Esophagus muscularis mucosa (tissue), 4 donors: ENCODE data around the gene XPO4. TPM values are rescaled to one million over a fixed set of nuclear protein-coding genes. Genes with fewer than 3 reads are reported as not detected.
A peak's percentile ranks its signal among the peaks of the same experiment; 100 is the strongest.
"Not testable (repeated sequence)": the region's sequence is repeated elsewhere in the genome, so short reads cannot be mapped to it uniquely, and the experiment has no call there.

ENCODE experiments used
- DNase-seq: peaks from one replicate; pipeline ENCODE4 v3.0.0-alpha.2; 2017; ENCODE audit errors: extremely low spot score
- H3K27ac ChIP-seq, 4 donors: fragments of 200-600 bp; sonication (generic); replicated peaks in 1 of 4; 1 replicate in 3 of 4; 2 replicates in 1 of 4; pipeline ENCODE4 v1.5.1; 2016 to 2019; ENCODE audit warnings: mild to moderate bottlenecking in 1 of 4
- H3K27me3 ChIP-seq, 4 donors: fragments of 200-600 bp; sonication (generic); one replicate each; pipeline versions ENCODE4 v1.5.1 to v1.6.0; 2016 to 2019
- H3K36me3 ChIP-seq, 4 donors: fragments of 200-600 bp; sonication (generic); one replicate each; pipeline ENCODE4 v1.5.1; 2016 to 2019
- H3K4me1 ChIP-seq, 4 donors: fragments of 200-600 bp; sonication (generic); one replicate each; pipeline ENCODE4 v1.5.1; 2016 to 2019
- H3K4me3 ChIP-seq, 4 donors: fragments of 200-600 bp; sonication (generic); 1 replicate in 2 of 4; 2 replicates in 2 of 4; pipeline ENCODE4 v1.5.1; 2016 to 2019; ENCODE audit warnings: mild to moderate bottlenecking in 4 of 4, moderate library complexity in 1 of 4
- H3K9me3 ChIP-seq, 4 donors: fragments of 200-600 bp; sonication (generic); 1 replicate in 3 of 4; 2 replicates in 1 of 4; pipeline ENCODE4 v1.5.1; 2016 to 2019
- EP300 ChIP-seq: sonication (generic); formaldehyde crosslinking; IDR thresholded peaks from one replicate; pipeline ENCODE4 v1.6.1; 2017; ENCODE audit warnings: antibody characterized with exemption
- POLR2A ChIP-seq: fragments of 450-650 bp; IDR thresholded peaks from one replicate; pipeline ENCODE4 v1.6.1; 2017; ENCODE audit warnings: antibody characterized with exemption, moderate library complexity, mild to moderate bottlenecking, low read depth
- POLR2AphosphoS5 ChIP-seq, 2 donors: sonication (generic); formaldehyde crosslinking; IDR thresholded peaks; one replicate each; pipeline ENCODE4 v1.6.1; 2017; ENCODE audit warnings: antibody characterized with exemption in 2 of 2
- WGBS: methylation state at CpG from one replicate; pipeline ENCODE4 v1.1.5; 2018; 5-methylcytosine and 5-hydroxymethylcytosine counted together
- intact Hi-C: fragments of 100-400 bp; cut with DNase I; formaldehyde crosslinking; loops from one replicate; pipeline ENCODE4 v1.15.1; 2023
- total RNA-seq, 4 donors: library from RNA; depleted of rRNA; stranded (reverse); fragments of >200 nt; gene quantifications; one replicate each; pipeline versions ENCODE4 v1.1.0 to v1.2.1, GENCODE V29; 2016
- TF ChIP-seq, protein P1 (sequence below), 3 experiments: fragments of 200-600 bp in 2 of 3; fragments of 450-650 bp in 1 of 3; sonication (generic) in 2 of 3; IDR thresholded peaks; one replicate each; pipeline ENCODE4 v1.5.1; 2017 to 2019; ENCODE audit warnings: antibody characterized with exemption in 3 of 3, mild to moderate bottlenecking in 2 of 3, moderate library complexity in 1 of 3

XPO4 gene
- total RNA-seq, 4 donors from 2014 or later = 12.6 to 17.3 (median 15.2) TPM

DNA sequence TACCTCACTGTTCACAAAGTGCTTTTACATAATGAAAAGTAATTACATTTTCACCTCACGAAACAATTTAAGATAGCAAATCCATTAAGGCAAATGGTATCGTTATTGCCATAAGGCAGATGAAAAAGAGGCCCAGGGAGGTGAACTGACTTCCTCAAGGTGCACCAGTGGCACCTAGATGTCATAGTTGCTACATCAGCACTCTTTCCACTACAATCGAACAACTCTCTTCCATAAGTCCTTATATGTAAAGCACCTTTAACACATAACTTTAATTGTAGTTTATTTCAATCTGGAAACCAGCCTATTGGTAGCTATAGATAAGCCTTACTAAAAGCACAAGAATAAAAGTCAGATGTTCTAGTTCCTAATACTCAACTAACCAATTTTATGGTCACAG is 35.1 kb downstream of the XPO4 start:
- no peak overlapping the region for H3K27ac ChIP-seq
- H3K36me3 ChIP-seq = peaks cover 0 to 6% (median 3%) of the 10 kb centered on the region in 4 donors
- intact Hi-C loops = no loop called here
- peaks cover 0 to 29% (median 18%) of the 10 kb centered on the region in 4 donors for H3K4me1 ChIP-seq
- TF ChIP-seq EP300 (no peak), POLR2A (no peak), POLR2AphosphoS5 (IDR thresholded peaks at IDR 0.05) (no peak)
- TF ChIP-seq, protein P1, sequence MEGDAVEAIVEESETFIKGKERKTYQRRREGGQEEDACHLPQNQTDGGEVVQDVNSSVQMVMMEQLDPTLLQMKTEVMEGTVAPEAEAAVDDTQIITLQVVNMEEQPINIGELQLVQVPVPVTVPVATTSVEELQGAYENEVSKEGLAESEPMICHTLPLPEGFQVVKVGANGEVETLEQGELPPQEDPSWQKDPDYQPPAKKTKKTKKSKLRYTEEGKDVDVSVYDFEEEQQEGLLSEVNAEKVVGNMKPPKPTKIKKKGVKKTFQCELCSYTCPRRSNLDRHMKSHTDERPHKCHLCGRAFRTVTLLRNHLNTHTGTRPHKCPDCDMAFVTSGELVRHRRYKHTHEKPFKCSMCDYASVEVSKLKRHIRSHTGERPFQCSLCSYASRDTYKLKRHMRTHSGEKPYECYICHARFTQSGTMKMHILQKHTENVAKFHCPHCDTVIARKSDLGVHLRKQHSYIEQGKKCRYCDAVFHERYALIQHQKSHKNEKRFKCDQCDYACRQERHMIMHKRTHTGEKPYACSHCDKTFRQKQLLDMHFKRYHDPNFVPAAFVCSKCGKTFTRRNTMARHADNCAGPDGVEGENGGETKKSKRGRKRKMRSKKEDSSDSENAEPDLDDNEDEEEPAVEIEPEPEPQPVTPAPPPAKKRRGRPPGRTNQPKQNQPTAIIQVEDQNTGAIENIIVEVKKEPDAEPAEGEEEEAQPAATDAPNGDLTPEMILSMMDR (IDR thresholded peaks at IDR 0.05) = no peak
- no peak overlapping the region for H3K4me3 ChIP-seq
- 91% methylated on average over 3 of the region's 3 CpGs for WGBS
- H3K27me3 ChIP-seq = no peaks in the 10 kb centered on the region
- no peaks in the 10 kb centered on the region for H3K9me3 ChIP-seq
- DNase-seq = no peak

DNA sequence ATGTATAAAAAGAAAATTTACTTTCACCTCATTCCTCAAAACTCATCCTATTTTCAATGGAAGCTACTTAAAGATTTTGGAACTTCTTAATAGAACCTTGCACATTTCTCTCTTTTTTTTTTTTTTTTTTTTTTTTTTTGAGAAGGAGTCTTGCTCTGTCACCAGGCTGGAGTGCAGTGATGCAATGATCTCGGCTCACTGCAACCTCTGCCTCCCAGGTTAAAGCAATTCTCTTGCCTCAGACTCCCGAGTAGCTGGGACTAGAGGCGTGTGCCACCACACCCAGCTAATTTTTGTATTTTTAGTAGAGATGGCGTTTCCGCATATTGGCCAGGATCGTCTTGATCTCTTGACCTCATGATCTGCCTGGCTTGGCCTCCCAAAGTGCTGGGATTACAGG is 40.9 kb downstream of the XPO4 start:
- Histone ChIP-seq H3K36me3 (peaks cover 2 to 35% (median 12%) of the 10 kb centered on the region in 4 donors), H3K4me1 (peaks cover 0 to 19% (median 15%) of the 10 kb centered on the region in 4 donors)
- H3K4me3 ChIP-seq, H3K9me3 ChIP-seq, DNase-seq, intact Hi-C loops, H3K27me3 ChIP-seq, H3K27ac ChIP-seq: not testable (repeated sequence)
- 90% methylated on average over 6 of the region's 6 CpGs for WGBS

DNA sequence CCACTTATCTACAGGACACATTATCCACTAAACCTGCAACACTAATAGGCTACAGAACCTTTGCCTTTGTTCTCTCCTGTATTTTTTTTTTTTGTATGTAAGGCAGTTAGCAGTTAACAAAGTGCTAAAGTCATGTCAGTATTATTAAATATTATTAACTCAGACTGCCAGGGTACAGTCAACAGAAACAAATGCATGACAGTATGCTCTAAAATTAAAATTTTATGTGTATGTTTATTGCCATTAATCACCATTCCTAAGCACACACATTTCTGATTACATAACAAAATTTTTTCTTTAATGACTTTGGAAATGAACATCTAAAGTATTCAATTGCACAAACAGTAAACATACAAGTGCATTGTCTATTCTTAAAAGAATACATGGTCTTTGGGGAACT is 41.7 kb downstream of the XPO4 start:
- no peaks in the 10 kb centered on the region for H3K9me3 ChIP-seq
- peaks cover 0 to 11% (median 7%) of the 10 kb centered on the region in 4 donors for H3K4me1 ChIP-seq
- H3K4me3 ChIP-seq = no peak overlapping the region
- H3K27ac ChIP-seq = no peak overlapping the region
- DNase-seq = no peak
- H3K36me3 ChIP-seq = peaks cover 2 to 37% (median 12%) of the 10 kb centered on the region in 4 donors
- no peaks in the 10 kb centered on the region for H3K27me3 ChIP-seq
- TF ChIP-seq EP300 (no peak), POLR2AphosphoS5 (IDR thresholded peaks at IDR 0.05) (no peak), POLR2A (no peak)
- TF ChIP-seq, protein P1 (IDR thresholded peaks at IDR 0.05) = no peak
- intact Hi-C loops = no loop called here

DNA sequence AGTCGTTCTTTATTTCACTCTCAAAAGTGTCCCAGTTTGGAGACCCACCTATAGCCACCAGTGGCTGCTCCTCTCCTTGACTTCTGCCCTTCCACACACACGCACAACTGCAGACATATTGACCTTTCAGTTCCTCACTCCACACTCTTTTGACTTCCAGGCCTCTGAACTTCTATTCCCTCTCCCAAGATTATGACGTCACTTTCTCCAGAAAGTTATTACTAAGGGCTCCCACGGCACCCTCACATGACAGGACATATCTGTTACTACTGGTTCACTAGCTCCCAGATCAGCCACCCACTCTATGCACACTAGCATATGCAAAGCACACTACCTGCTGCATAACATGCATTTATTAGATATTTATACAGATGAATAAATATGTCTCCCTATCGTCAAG is 45.9 kb downstream of the XPO4 start:
- peaks cover 0 to 13% (median 4%) of the 10 kb centered on the region in 4 donors for H3K4me1 ChIP-seq
- no peaks in the 10 kb centered on the region for H3K9me3 ChIP-seq
- peaks cover 0 to 44% (median 9%) of the 10 kb centered on the region in 4 donors for H3K36me3 ChIP-seq
- H3K27me3 ChIP-seq = no peaks in the 10 kb centered on the region
- intact Hi-C loops = no loop called here
- WGBS = 87% methylated on average over 5 of the region's 5 CpGs
- H3K27ac ChIP-seq = no peak overlapping the region
- TF ChIP-seq, protein P1 (IDR thresholded peaks at IDR 0.05) = no peak
- TF ChIP-seq POLR2AphosphoS5 (IDR thresholded peaks at IDR 0.05) (no peak), EP300 (no peak), POLR2A (no peak)
- DNase-seq = no peak
- H3K4me3 ChIP-seq = no peak overlapping the region

DNA sequence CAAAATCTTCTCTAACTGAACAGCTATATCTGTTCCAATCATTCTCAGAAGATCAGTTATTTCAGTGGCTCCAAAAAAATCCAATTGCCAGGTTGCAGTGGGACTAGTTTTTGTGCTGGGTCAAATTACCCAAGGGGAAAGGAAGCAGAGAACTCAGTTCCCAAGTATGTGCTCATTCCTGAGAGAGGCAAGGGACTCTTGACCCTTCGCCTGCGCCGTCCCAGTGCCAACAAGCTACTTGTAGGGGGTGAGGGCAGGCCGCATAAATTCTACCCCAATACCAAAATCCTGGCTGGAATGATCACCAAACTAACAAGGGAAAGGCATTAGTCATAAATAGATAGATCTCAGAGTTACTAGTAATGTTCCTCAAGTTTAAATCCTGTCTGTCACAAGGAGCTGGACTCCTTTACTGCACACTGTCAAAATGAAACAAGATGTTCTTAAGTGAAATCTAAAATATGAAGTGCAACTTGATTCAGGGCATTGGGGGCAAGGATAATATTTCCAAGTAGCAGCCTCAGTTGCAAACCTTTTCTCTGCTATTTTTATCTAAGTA is 50.6 kb downstream of the XPO4 start:
- intact Hi-C loops = no loop called here
- Histone ChIP-seq H3K36me3 (peaks cover 0 to 18% (median 4%) of the 10 kb centered on the region in 4 donors), H3K4me3 (no peak overlapping the region), H3K27me3 (no peaks in the 10 kb centered on the region), H3K9me3 (no peaks in the 10 kb centered on the region), H3K27ac (peak overlapping the region in 2 of 4 donors; percentile 3 to 48), H3K4me1 (peaks cover 15 to 55% (median 38%) of the 10 kb centered on the region in 4 donors)
- no peak for DNase-seq
- TF ChIP-seq, protein P1 (IDR thresholded peaks at IDR 0.05) = no peak
- TF ChIP-seq POLR2AphosphoS5 (IDR thresholded peaks at IDR 0.05) (no peak), POLR2A (no peak), EP300 (no peak)
- WGBS = 94% methylated on average over 4 of the region's 4 CpGs
